Prostate gland (tissue), 2 donors: ENCODE results near the gene KIF15. TPM values are rescaled to one million over a fixed set of nuclear protein-coding genes. Genes with fewer than 3 reads are reported as not detected.
A peak's percentile ranks its signal among the peaks of the same experiment; 100 is the strongest.

ENCODE experiments used
- DNase-seq: peaks from one replicate; pipeline ENCODE4 v3.0.0-alpha.2; 2019; ENCODE audit warnings: low spot score
- H3K27ac ChIP-seq, 2 donors: fragments of 200-600 bp; sonication (generic); 2 replicates each; pipeline ENCODE4 v1.5.1; 2017 to 2019
- H3K27me3 ChIP-seq: fragments of 200-600 bp; sonication (generic); replicated peaks from 2 replicates; pipeline ENCODE4 v1.5.1; 2019; ENCODE audit not compliant: insufficient read depth
- H3K36me3 ChIP-seq, 2 donors: fragments of 200-600 bp; sonication (generic); 1 replicate in 1 of 2; 2 replicates in 1 of 2; pipeline versions ENCODE4 v1.5.1 to v1.8.1; 2017 to 2019
- H3K4me1 ChIP-seq: fragments of 200-600 bp; sonication (generic); replicated peaks from 2 replicates; pipeline ENCODE4 v1.5.1; 2019
- H3K4me3 ChIP-seq, 2 donors: fragments of 200-600 bp; sonication (generic); 2 replicates each; pipeline ENCODE4 v1.5.1; 2017 to 2019
- H3K9me3 ChIP-seq: fragments of 200-600 bp; sonication (generic); 2 replicates; pipeline ENCODE4 v1.5.1; 2017
- CTCF ChIP-seq, 4 experiments: fragments of 200-600 bp in 2 of 4; fragments of 450-650 bp in 2 of 4; sonication (generic) in 2 of 4; IDR thresholded peaks; 1 replicate in 3 of 4; 2 replicates in 1 of 4; pipeline ENCODE4 v1.5.1; 2016 to 2019; ENCODE audit warnings: antibody characterized with exemption in 4 of 4, mild to moderate bottlenecking in 2 of 4, moderate library complexity in 2 of 4
- POLR2A ChIP-seq: fragments of 450-650 bp; IDR thresholded peaks from one replicate; pipeline ENCODE4 v1.6.1; 2016; ENCODE audit warnings: antibody characterized with exemption, mild to moderate bottlenecking
- POLR2AphosphoS5 ChIP-seq: sonication (generic); formaldehyde crosslinking; IDR thresholded peaks from one replicate; pipeline ENCODE4 v1.6.1; 2017; ENCODE audit warnings: antibody characterized with exemption
- WGBS: methylation state at CpG from one replicate; pipeline ENCODE4 v1.1.5; 2018; 5-methylcytosine and 5-hydroxymethylcytosine counted together
- intact Hi-C: fragments of 100-400 bp; cut with DNase I; formaldehyde crosslinking; loops from one replicate; pipeline ENCODE4 v1.14.2; 2022
- total RNA-seq, 2 donors: library from RNA; depleted of rRNA; stranded (reverse); fragments of >200 nt; gene quantifications; one replicate each; pipeline ENCODE4 v1.1.0, GENCODE V29; 2016

Gene KIF15
- total RNA-seq, 2 donors from 2014 or later: 0.55 to 4.8 TPM

GRCh38 chr3:44860117-44860516 is 98.5 kb downstream of the KIF15 start:
- WGBS: 96% methylated on average over 4 of the region's 4 CpGs
- Histone ChIP-seq H3K27ac (no peak overlapping the region), H3K4me3 (no peak overlapping the region), H3K36me3 (no peaks in the 10 kb centered on the region), H3K9me3 (no peaks in the 10 kb centered on the region), H3K4me1 (peaks cover 6% of the 10 kb centered on the region), H3K27me3 (no peaks in the 10 kb centered on the region)
- TF ChIP-seq CTCF (IDR thresholded peaks at IDR 0.05) (no peak), POLR2AphosphoS5 (no peak), POLR2A (no peak)
- intact Hi-C loops: loop anchor here (10.0 kb wide), 1 partner anchor 95 kb away; the partner anchor contains the start of genes KIAA1143 and KIF15
- no peak for DNase-seq

- H3K36me3 ChIP-seq: no peaks in the 10 kb centered on the region
- H3K27me3 ChIP-seq: no peaks in the 10 kb centered on the region
- peak within 1 kb of the TSS; percentile 74 to 84 for H3K4me3 ChIP-seq
- WGBS: 3% methylated on average over 69 of the region's 91 CpGs
- TF ChIP-seq POLR2A: peak; percentile 86
- TF ChIP-seq POLR2AphosphoS5: peak; percentile 88
- peak in 2 of 4 experiments; percentile 25 to 33 for TF ChIP-seq CTCF (IDR thresholded peaks at IDR 0.05)
- intact Hi-C loops: loop anchor here (10.0 kb wide), 1 partner anchor 97 kb away; the partner anchor contains the start of genes KIAA1143 and KIF15
- DNase-seq: peak; percentile 87
- peak within 1 kb of the TSS; percentile 79 to 86 for H3K27ac ChIP-seq
- H3K4me1 ChIP-seq: peaks cover 6% of the 10 kb centered on the region
- H3K9me3 ChIP-seq: no peaks in the 10 kb centered on the region
These were observed 100.0 kb downstream of the KIF15 start, which contains the start of gene TMEM42 for GRCh38 chr3:44861412-44862225. TMEM42 (plus strand) TSS chr3:44861912; CDS start chr3:44861925, 13 bp downstream.

GRCh38 chr3:44862226-44862637 is 100.6 kb downstream of the KIF15 start:
- Histone ChIP-seq H3K36me3 (no peaks in the 10 kb centered on the region), H3K4me1 (peaks cover 6% of the 10 kb centered on the region), H3K27ac (peak overlapping the region; percentile 79 to 86), H3K9me3 (no peaks in the 10 kb centered on the region), H3K4me3 (peak overlapping the region; percentile 74 to 84), H3K27me3 (no peaks in the 10 kb centered on the region)
- intact Hi-C loops: loop anchor here (10.0 kb wide), 1 partner anchor 97 kb away; the partner anchor contains the start of genes KIAA1143 and KIF15
- whole genome bisulfite sequencing: 3% methylated on average over 19 of the region's 25 CpGs
- no peak for DNase-seq
- TF ChIP-seq CTCF (IDR thresholded peaks at IDR 0.05): no peak
- TF ChIP-seq POLR2AphosphoS5: no peak
- no peak for TF ChIP-seq POLR2A

- H3K9me3 ChIP-seq: no peaks in the 10 kb centered on the region
- intact Hi-C loops: loop anchor here (10.0 kb wide), 1 partner anchor 101 kb away; the partner anchor contains the start of genes KIAA1143 and KIF15
- 87% methylated on average over 7 of the region's 7 CpGs for WGBS
- no peak overlapping the region for H3K27ac ChIP-seq
- H3K27me3 ChIP-seq: no peaks in the 10 kb centered on the region
- DNase-seq: no peak
- H3K4me3 ChIP-seq: no peak overlapping the region
- H3K4me1 ChIP-seq: peaks cover 12% of the 10 kb centered on the region
- TF ChIP-seq CTCF (IDR thresholded peaks at IDR 0.05): no peak
- no peak for TF ChIP-seq POLR2A
- TF ChIP-seq POLR2AphosphoS5: no peak
- no peaks in the 10 kb centered on the region for H3K36me3 ChIP-seq
These were observed 103.9 kb downstream of the KIF15 start for GRCh38 chr3:44865272-44866035.
